Measurements from ENCODE around the gene PARP15. TPM values are rescaled to one million over a fixed set of nuclear protein-coding genes. Genes with fewer than 3 reads are reported as not detected.
A peak's percentile ranks its signal among the peaks of the same experiment; 100 is the strongest.

PARP15 gene
- total RNA-seq, 1 experiment from 2014 or later = 0.24 TPM

DNA sequence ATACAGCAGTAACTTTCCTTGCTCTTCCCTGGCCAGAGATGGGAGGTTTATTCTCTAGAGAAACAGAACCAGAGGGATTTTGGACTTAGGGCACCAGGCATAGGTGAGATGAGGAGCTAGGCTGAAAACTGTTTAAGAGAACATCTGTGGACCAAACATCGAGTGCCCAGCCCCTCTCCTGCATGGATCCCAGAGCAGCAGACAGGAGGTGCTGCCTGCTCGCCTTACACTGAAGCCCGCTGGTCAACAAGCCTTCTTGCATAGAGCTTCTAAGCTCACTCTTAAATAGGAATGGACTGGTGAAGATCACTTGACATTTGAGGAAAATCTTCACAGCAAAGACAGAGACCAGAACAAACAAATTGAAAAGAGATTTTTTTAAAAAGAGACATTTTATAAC is 41.2 kb downstream of the PARP15 start:
- no peak overlapping the region for H3K18ac ChIP-seq (ENCODE audit: insufficient read length, low read depth, low read length)
- no peak overlapping the region for H3T11ph ChIP-seq (ENCODE audit: low read length)
- H3K27me3 ChIP-seq (ENCODE audit: insufficient read depth, low read length) = no peaks in the 10 kb centered on the region
- H3K9me3 ChIP-seq (ENCODE audit: control insufficient read depth, low read depth, low read length) = no peaks in the 10 kb centered on the region
- H3K9me3 Mint-ChIP-seq = no peaks in the 10 kb centered on the region; a peak in 1 of 5 replicates
- peaks cover 6% of the 10 kb centered on the region for H3K27me3 Mint-ChIP-seq (ENCODE audit: low read depth)
- H3K27ac ChIP-seq (ENCODE audit: insufficient read length, low read depth, low read length) = no peak overlapping the region
- H3K56ac ChIP-seq (ENCODE audit: insufficient read length, low read depth, low read length) = no peak overlapping the region
- no CpG with 5 or more reads among the region's 3 CpGs for WGBS (ENCODE audit: extremely low coverage, insufficient read length, low lambda C conversion rate)
- no peak for DNase-seq
- H3K4me3 Mint-ChIP-seq = no peak overlapping the region
- H2BK15ac ChIP-seq (ENCODE audit: low read depth, low read length) = no peak overlapping the region
- H3K4me1 Mint-ChIP-seq = peaks cover 18 to 22% of the 10 kb centered on the region in 2 experiments
- no peaks in the 10 kb centered on the region for H3K79me2 ChIP-seq (ENCODE audit: insufficient read depth, low read length)
- H3K14ac ChIP-seq (ENCODE audit: insufficient read depth, low read length) = no peak overlapping the region
- TF ChIP-seq, protein P1, sequence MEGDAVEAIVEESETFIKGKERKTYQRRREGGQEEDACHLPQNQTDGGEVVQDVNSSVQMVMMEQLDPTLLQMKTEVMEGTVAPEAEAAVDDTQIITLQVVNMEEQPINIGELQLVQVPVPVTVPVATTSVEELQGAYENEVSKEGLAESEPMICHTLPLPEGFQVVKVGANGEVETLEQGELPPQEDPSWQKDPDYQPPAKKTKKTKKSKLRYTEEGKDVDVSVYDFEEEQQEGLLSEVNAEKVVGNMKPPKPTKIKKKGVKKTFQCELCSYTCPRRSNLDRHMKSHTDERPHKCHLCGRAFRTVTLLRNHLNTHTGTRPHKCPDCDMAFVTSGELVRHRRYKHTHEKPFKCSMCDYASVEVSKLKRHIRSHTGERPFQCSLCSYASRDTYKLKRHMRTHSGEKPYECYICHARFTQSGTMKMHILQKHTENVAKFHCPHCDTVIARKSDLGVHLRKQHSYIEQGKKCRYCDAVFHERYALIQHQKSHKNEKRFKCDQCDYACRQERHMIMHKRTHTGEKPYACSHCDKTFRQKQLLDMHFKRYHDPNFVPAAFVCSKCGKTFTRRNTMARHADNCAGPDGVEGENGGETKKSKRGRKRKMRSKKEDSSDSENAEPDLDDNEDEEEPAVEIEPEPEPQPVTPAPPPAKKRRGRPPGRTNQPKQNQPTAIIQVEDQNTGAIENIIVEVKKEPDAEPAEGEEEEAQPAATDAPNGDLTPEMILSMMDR (conservative IDR thresholded peaks at IDR 0.05) = 0 out of 3 replicates have a peak, but pooled peaks have one; percentile 22
- no peak overlapping the region for H2BK12ac ChIP-seq (ENCODE audit: insufficient read length, low read depth, low read length)
- no peak overlapping the region for H4K8ac ChIP-seq (replicated peaks; ENCODE audit: insufficient read length, low read depth, low read length)
- no peak overlapping the region for H4K91ac ChIP-seq (ENCODE audit: insufficient read length, low read depth, low read length)
- H4K5ac ChIP-seq (ENCODE audit: insufficient read length, low read depth, low read length) = no peak overlapping the region
- no peak overlapping the region for H2BK120ac ChIP-seq (ENCODE audit: low read depth, low read length, poor library complexity, severe bottlenecking)
- no peaks in the 10 kb centered on the region for H4K20me1 ChIP-seq (ENCODE audit: control insufficient read depth, insufficient read depth, insufficient read length)
- no peak overlapping the region for H2BK20ac ChIP-seq (ENCODE audit: low read depth, low read length, poor library complexity, severe bottlenecking)
- H2BK5ac ChIP-seq (ENCODE audit: insufficient read length, low read length) = no peak overlapping the region
- no peak overlapping the region for H2AK5ac ChIP-seq (ENCODE audit: insufficient read length, low read length)
- H3K36me3 Mint-ChIP-seq (ENCODE audit: insufficient read depth in 1 of 3, low read depth in 3 of 3) = no peaks in the 10 kb centered on the region
- H3K4me1 ChIP-seq (ENCODE audit: insufficient read depth, low read length) = 0 out of 2 replicates have a peak, but pooled peaks cover 2% of the 10 kb centered on the region
- H3K23me2 ChIP-seq (ENCODE audit: insufficient read length, low read depth, low read length, poor library complexity, severe bottlenecking) = no peaks in the 10 kb centered on the region
- H3K79me1 ChIP-seq (ENCODE audit: insufficient read depth, low read depth, low read length, poor library complexity, severe bottlenecking) = no peaks in the 10 kb centered on the region
- H2AFZ ChIP-seq (ENCODE audit: low read length) = no peak overlapping the region
- no peak overlapping the region for H3K9ac ChIP-seq (ENCODE audit: extremely low read depth, insufficient read length, low read length)
- no peak overlapping the region for H3K27ac Mint-ChIP-seq
- no peak overlapping the region for H3K4ac ChIP-seq (ENCODE audit: low read depth, low read length)
- no peak overlapping the region for H3K4me2 ChIP-seq (ENCODE audit: insufficient read depth, insufficient read length, low read length)
- no peak overlapping the region for H3K23ac ChIP-seq (ENCODE audit: insufficient read length, low read depth, low read length)
